ENCODE data around the gene ATAD2B. TPM values are rescaled to one million over a fixed set of nuclear protein-coding genes. Genes with fewer than 3 reads are reported as not detected.

ATAD2B gene
- total RNA-seq, 1 experiment from 2014 or later: 34.5 TPM

DNA sequence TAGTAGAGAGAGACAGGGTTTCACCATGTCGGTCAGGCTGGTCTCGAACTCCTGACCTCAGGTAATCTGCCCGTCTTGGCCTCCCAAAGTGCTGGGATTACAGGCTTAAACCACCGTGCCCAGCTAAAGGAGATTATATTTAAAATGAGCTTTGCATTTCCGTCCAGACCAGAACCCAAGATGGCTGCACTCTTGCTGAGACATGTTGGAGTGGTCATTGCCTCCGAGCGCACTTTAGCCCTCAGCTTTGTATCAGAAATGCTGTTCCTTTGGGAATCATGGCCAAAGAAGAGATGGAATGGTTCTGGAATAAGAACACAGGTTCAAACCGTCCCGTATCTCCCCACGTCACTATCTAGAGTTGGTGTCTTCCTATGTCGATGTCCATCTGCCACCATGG is 16.7 kb upstream of the ATAD2B start:
- H3K79me2 ChIP-seq (ENCODE audit: low read length): peaks cover 79% of the 10 kb centered on the region

DNA sequence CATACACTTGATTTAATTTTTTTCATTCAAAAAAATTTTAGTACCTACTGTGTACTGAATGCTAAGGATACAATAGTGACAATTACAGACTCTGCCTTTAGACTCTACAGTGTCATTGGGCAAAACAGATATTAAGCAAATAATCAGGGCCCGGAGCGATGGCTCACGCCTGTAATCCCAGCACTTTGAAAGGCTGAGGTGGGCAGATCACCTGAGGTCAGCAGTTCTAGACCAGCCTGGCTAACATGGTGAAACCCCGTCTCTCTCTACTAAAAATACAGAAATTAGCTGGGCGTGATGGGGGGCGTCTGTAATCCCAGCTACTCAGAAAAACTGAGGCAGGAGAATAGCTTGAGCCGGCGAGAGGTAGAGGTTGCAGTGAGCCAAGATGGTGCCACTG is 14.7 kb upstream of the ATAD2B start:
- Histone ChIP-seq H3K4me2 (ENCODE audit: low read depth, low read length, poor library complexity, severe bottlenecking) (peak overlapping the region; percentile 95), H3K27ac (ENCODE audit: low read length) (peak overlapping the region; percentile 45; the same call in 1 of the 2 replicates), H3K36me3 (ENCODE audit: insufficient read depth, low read length) (no peaks in the 10 kb centered on the region), H3K9ac (ENCODE audit: low read length) (peak overlapping the region; percentile 87), H3K4me3 (ENCODE audit: low read length) (peak overlapping the region; percentile 81), H2AFZ (ENCODE audit: low read length) (no peak overlapping the region), H4K20me1 (ENCODE audit: insufficient read depth, low read depth, low read length) (no peaks in the 10 kb centered on the region), H3K4me1 (ENCODE audit: low read length) (peaks cover 27% of the 10 kb centered on the region), H3K79me2 (ENCODE audit: low read length) (peaks cover 59% of the 10 kb centered on the region), H3K9me2 (replicated peaks; ENCODE audit: insufficient read depth, low read length) (no peaks in the 10 kb centered on the region), H3K9me3 (ENCODE audit: low read length) (no peaks in the 10 kb centered on the region), H3K27me3 (ENCODE audit: low read length) (no peaks in the 10 kb centered on the region)
- no peak for DNase-seq

More for the DNA sequence above, 16.7 kb upstream of the ATAD2B start:
- no peaks in the 10 kb centered on the region; the same call in 1 of the 2 replicates for H3K36me3 ChIP-seq (ENCODE audit: insufficient read depth, low read length)
- no peak overlapping the region for H3K9ac ChIP-seq (ENCODE audit: low read length)
- DNase-seq: no peak
- H2AFZ ChIP-seq (ENCODE audit: low read length): no peak overlapping the region
- H3K4me1 ChIP-seq (ENCODE audit: low read length): peaks cover 40% of the 10 kb centered on the region
- no peak overlapping the region for H3K27ac ChIP-seq (ENCODE audit: low read length)
- no peaks in the 10 kb centered on the region for H3K9me2 ChIP-seq (replicated peaks; ENCODE audit: insufficient read depth, low read length)
- no peaks in the 10 kb centered on the region for H3K9me3 ChIP-seq (ENCODE audit: low read length)
- H3K4me2 ChIP-seq (ENCODE audit: low read depth, low read length, poor library complexity, severe bottlenecking): no peak overlapping the region
- no peaks in the 10 kb centered on the region for H3K27me3 ChIP-seq (ENCODE audit: low read length)
- no peaks in the 10 kb centered on the region for H4K20me1 ChIP-seq (ENCODE audit: insufficient read depth, low read depth, low read length)
- no peak overlapping the region for H3K4me3 ChIP-seq (ENCODE audit: low read length)

DNA sequence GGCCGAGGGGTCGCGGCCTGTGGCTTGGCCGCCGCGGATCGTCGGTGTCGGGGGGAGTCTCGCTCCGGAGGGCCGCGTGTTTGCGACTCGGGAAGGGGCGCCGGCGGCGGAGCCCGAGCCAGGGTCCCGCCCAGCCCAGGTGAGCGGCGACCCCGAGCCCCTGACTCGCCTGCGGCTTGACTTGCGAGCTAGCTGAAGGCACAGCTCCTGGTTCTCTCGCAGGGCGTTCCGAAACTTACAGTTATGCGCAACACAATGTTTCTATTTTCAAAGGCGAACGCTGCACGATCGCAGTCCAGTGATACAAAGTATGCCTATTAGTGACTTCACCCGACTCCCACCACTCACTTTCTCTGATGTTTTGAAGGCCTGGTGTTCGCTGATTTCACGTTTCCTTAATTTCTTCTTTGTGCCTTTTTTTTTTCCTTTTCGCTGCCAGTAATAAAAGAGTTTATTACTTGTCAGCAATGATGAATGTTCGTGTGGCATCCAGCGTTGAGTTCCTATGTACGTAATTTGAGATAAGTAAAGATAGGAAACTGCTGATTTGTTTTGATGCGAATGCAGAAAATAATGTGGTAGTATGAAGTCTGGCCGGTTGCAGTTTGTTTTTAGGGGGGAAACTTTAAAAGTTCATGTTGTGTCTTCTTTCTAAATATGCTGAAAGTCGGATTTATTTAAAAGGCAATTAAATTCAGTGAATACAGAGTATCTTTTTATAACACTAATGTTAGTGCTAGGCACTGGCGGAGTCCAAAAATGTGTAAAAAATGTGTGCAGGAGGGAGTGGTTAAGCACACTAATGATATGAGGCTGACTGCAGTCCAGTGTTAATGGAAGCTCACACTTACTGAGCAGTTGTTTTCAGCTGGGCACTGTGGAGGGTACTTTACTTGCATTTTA is 14.0 kb upstream of the ATAD2B start:
- peak overlapping the region; percentile 87 for H3K9ac ChIP-seq (ENCODE audit: low read length)
- H3K9me2 ChIP-seq (replicated peaks; ENCODE audit: insufficient read depth, low read length): no peaks in the 10 kb centered on the region
- H3K9me3 ChIP-seq (ENCODE audit: low read length): no peaks in the 10 kb centered on the region
- peak overlapping the region; percentile 26; the same call in 1 of the 2 replicates for H2AFZ ChIP-seq (ENCODE audit: low read length)
- no peaks in the 10 kb centered on the region for H3K27me3 ChIP-seq (ENCODE audit: low read length)
- peak overlapping the region; percentile 47 for H3K27ac ChIP-seq (ENCODE audit: low read length)
- no peaks in the 10 kb centered on the region for H4K20me1 ChIP-seq (ENCODE audit: insufficient read depth, low read depth, low read length)
- H3K36me3 ChIP-seq (ENCODE audit: insufficient read depth, low read length): no peaks in the 10 kb centered on the region
- peak overlapping the region; percentile 81 for H3K4me3 ChIP-seq (ENCODE audit: low read length)
- peaks cover 53% of the 10 kb centered on the region for H3K79me2 ChIP-seq (ENCODE audit: low read length)
- H3K4me2 ChIP-seq (ENCODE audit: low read depth, low read length, poor library complexity, severe bottlenecking): peak overlapping the region; percentile 95
- DNase-seq: peak; percentile 79
- peaks cover 27% of the 10 kb centered on the region for H3K4me1 ChIP-seq (ENCODE audit: low read length)

DNA sequence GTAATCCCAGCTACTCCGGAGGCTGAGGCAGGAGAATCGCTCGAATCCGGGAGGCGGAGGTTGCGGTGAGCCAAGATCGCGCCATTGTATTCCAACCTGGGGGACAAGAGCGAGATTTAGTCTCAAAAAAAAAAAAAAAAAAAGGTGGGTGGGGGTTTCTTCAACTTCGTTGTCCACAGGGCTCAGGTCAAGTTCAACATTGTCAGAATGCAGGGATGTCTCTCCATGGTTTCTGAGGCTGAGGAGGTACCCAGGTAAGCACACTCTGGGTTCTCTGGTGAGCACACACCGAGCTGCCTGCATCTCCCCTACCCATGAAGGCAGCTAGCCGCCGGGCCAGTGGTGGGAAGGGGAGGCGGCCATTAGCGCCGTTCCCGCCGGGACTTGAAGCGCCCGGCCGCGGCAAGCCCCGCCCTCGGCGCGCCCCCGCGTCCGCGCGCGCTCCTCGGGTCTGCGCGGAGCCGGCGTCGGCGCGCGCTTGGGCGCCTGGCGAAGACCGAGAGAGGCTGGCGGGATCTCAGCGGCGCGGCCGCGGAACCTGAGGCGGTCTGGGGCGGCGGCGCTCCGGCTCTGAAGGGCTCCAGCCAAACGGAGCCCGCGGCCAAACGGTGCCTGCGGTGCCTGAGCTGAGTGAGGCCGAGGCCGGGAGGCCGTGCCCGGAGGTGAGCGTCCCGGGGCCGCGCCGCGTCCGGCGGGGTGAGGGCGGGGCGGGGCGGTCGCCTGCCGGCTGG is 13.2 kb upstream of the ATAD2B start, which contains the start of gene UBXN2A:
UBXN2A (plus strand) TSS at position 477 of the 731 bp plus-strand sequence. CDS start 17,852 bp downstream, outside the sequence.
- Histone ChIP-seq H3K4me1 (ENCODE audit: low read length) (peaks cover 24% of the 10 kb centered on the region), H4K20me1 (ENCODE audit: insufficient read depth, low read depth, low read length) (no peaks in the 10 kb centered on the region), H3K9me3 (ENCODE audit: low read length) (no peaks in the 10 kb centered on the region), H3K36me3 (ENCODE audit: insufficient read depth, low read length) (no peaks in the 10 kb centered on the region), H3K4me2 (ENCODE audit: low read depth, low read length, poor library complexity, severe bottlenecking) (peak within 1 kb of the TSS; percentile 95), H3K79me2 (ENCODE audit: low read length) (peaks cover 45% of the 10 kb centered on the region), H3K4me3 (ENCODE audit: low read length) (peak within 1 kb of the TSS; percentile 81), H2AFZ (ENCODE audit: low read length) (peak within 1 kb of the TSS; percentile 97; the same call in 1 of the 2 replicates), H3K9me2 (replicated peaks; ENCODE audit: insufficient read depth, low read length) (no peaks in the 10 kb centered on the region), H3K27ac (ENCODE audit: low read length) (peak within 1 kb of the TSS; percentile 47), H3K9ac (ENCODE audit: low read length) (peak within 1 kb of the TSS; percentile 87), H3K27me3 (ENCODE audit: low read length) (no peaks in the 10 kb centered on the region)
- DNase-seq: peak; percentile 95

DNA sequence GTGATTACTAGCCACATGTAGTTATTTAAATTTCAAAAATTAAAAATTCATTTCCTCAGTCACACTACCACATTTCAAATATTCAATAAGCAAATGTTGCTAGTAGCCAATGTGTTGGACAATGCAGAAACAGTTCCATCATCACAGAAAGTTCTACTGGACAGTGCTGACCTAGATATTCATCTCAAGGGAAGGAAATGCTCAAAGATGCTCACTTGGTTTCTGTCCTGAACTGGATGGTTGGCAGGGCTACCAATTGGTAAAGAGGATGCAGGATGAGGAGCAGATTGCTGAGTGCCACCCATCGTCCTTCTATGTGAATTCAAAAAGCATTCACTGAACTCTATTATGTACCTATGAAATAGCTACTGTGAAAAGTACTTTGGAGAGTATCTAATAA is 7.3 kb upstream of the ATAD2B start:
- Histone ChIP-seq H3K27me3 (ENCODE audit: low read length) (no peaks in the 10 kb centered on the region), H3K4me1 (ENCODE audit: low read length) (peaks cover 5% of the 10 kb centered on the region), H4K20me1 (ENCODE audit: insufficient read depth, low read depth, low read length) (no peaks in the 10 kb centered on the region), H3K79me2 (ENCODE audit: low read length) (no peaks in the 10 kb centered on the region), H3K36me3 (ENCODE audit: insufficient read depth, low read length) (no peaks in the 10 kb centered on the region), H3K9me3 (ENCODE audit: low read length) (no peaks in the 10 kb centered on the region), H3K27ac (ENCODE audit: low read length) (no peak overlapping the region), H3K4me2 (ENCODE audit: low read depth, low read length, poor library complexity, severe bottlenecking) (no peak overlapping the region), H3K9me2 (replicated peaks; ENCODE audit: insufficient read depth, low read length) (no peaks in the 10 kb centered on the region), H3K9ac (ENCODE audit: low read length) (no peak overlapping the region), H2AFZ (ENCODE audit: low read length) (no peak overlapping the region), H3K4me3 (ENCODE audit: low read length) (no peak overlapping the region)
- DNase-seq: no peak

DNA sequence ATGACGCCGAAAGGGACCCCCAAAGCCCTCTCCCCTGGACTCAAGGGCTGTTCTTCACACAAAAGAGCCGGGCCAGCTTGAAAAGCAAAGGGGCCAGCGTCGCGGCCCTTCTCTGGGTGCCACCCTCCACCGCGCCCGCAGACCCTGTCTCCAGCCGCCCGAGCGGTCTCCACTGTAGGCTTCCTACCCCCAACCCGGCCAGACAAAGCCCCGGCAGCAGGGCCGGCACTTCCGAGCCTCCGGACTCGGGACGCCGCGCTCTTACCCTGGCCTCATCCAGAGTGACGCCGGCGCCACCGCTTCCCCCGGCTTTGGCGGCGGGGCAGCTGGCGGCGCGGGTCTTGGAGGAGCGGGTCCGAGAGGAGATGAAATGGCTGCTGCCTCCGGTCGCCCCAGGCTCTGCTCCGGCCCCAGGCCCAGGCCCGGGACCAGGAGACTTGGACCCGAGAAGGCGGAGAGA is 603 bp downstream of the ATAD2B start:
- no peaks in the 10 kb centered on the region for H3K36me3 ChIP-seq (ENCODE audit: insufficient read depth, low read length)
- H3K4me3 ChIP-seq (ENCODE audit: low read length): peak overlapping the region; percentile 94
- H4K20me1 ChIP-seq (ENCODE audit: insufficient read depth, low read depth, low read length): peaks cover 17% of the 10 kb centered on the region; the same call in 1 of the 2 replicates
- DNase-seq: peak; percentile 76
- no peaks in the 10 kb centered on the region for H3K9me3 ChIP-seq (ENCODE audit: low read length)
- H3K4me2 ChIP-seq (ENCODE audit: low read depth, low read length, poor library complexity, severe bottlenecking): peak overlapping the region; percentile 97
- peak overlapping the region; percentile 85 for H3K27ac ChIP-seq (ENCODE audit: low read length)
- peaks cover 54% of the 10 kb centered on the region for H3K4me1 ChIP-seq (ENCODE audit: low read length)
- no peaks in the 10 kb centered on the region for H3K27me3 ChIP-seq (ENCODE audit: low read length)
- H3K9ac ChIP-seq (ENCODE audit: low read length): peak overlapping the region; percentile 96
- H3K79me2 ChIP-seq (ENCODE audit: low read length): peaks cover 62% of the 10 kb centered on the region
- H3K9me2 ChIP-seq (replicated peaks; ENCODE audit: insufficient read depth, low read length): no peaks in the 10 kb centered on the region
- peak overlapping the region; percentile 55; the same call in 1 of the 2 replicates for H2AFZ ChIP-seq (ENCODE audit: low read length)

DNA sequence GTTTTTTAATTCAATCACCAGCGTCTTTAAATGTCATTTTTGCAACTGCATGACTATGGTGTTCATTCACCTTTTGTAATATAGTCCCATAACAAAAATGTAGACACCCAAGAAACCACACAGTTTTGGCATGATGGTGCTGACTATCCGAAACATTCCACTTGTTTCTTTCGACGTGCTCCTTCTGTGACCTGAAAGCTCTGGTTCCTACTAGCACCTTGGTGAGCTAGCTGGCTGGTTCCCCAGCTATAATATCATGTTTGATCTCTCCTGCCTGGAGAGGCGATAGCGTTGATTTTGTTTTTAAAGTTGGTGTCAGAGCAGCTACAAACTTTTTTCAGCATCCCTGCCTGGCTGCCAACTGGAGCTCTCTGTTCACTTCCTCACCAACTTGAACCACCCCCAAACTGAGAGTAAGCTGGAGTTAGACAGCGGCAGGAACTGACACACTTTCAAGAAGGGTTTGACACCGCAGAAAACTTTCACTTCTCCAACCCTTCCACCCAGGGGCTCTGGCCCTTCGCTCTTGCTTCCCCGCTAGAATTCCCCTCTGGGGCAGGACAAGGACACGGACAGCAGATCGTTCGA is 1.1 kb downstream of the ATAD2B start:
- peak; percentile 93 for DNase-seq
- H3K9me2 ChIP-seq (replicated peaks; ENCODE audit: insufficient read depth, low read length): no peaks in the 10 kb centered on the region
- H3K27me3 ChIP-seq (ENCODE audit: low read length): no peaks in the 10 kb centered on the region
- H3K36me3 ChIP-seq (ENCODE audit: insufficient read depth, low read length): no peaks in the 10 kb centered on the region
- peak overlapping the region; percentile 94 for H3K4me3 ChIP-seq (ENCODE audit: low read length)
- H3K79me2 ChIP-seq (ENCODE audit: low read length): peaks cover 67% of the 10 kb centered on the region
- H3K4me1 ChIP-seq (ENCODE audit: low read length): peaks cover 56% of the 10 kb centered on the region
- peak overlapping the region; percentile 97 for H3K4me2 ChIP-seq (ENCODE audit: low read depth, low read length, poor library complexity, severe bottlenecking)
- H3K9ac ChIP-seq (ENCODE audit: low read length): peak overlapping the region; percentile 96
- peaks cover 19% of the 10 kb centered on the region; the same call in 1 of the 2 replicates for H4K20me1 ChIP-seq (ENCODE audit: insufficient read depth, low read depth, low read length)
- peak overlapping the region; percentile 85 for H3K27ac ChIP-seq (ENCODE audit: low read length)
- no peaks in the 10 kb centered on the region for H3K9me3 ChIP-seq (ENCODE audit: low read length)
- H2AFZ ChIP-seq (ENCODE audit: low read length): no peak overlapping the region; the same call in 1 of the 2 replicates

Measured in Karpas-422 (cell line).